ENCODE measurements around the gene AMIGO3. TPM values are rescaled to one million over a fixed set of nuclear protein-coding genes. Genes with fewer than 3 reads are reported as not detected.
A peak's percentile ranks its signal among the peaks of the same experiment; 100 is the strongest.

Gene AMIGO3
- total and polyA plus RNA-seq, 2 of the 8 experiments (the other 6 are each of a cell fraction or from before 2014, with no cell fraction given) = 1.6 to 8.8 TPM

DNA sequence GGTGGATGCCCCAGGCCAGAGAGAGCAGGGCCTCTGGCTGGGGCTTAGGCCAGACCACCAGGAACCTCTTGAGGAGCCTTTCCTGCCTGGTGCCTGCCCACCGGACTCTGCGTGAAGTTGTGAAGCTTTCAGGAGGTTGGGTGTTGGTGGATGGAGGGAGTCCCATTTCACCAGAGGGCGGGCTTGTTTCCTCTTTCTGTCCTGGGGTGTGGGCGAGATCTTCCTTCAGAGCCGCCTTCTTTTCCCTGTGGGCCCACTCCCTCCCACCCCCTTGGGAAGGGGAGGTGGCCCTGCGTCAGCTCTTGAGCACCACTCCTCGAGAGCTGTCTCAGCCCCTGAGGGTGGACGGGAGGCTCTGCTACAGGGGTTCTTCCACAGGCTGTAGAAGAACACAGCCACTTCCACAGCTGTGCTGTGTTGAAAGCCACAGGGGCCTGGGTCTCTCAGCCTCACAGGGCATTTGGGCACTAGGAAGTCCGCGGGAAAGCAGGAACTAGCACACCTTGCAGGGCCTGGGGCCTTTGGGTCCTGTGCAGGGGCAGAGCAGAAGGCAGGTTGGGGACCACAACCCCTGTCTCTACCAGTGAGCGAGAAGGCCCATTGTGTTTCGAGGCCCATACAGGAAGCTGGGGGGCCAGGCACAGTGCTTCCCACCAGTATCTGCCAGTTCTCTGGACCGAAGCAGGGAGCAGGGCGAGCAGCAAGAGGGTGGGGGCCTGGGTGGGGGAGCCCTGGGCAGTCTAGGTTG lies 2.1 kb downstream of the AMIGO3 start:
- Histone ChIP-seq H3K79me1 (ENCODE audit: low read depth, low read length) (no peaks in the 10 kb centered on the region; the same call in 1 of the 2 replicates), H3K14ac (ENCODE audit: insufficient read length) (no peak overlapping the region), H3K27me3 (replicated peaks in 1 of 4; ENCODE audit: control insufficient read depth in 3 of 4, extremely low read depth in 1 of 4, insufficient read depth in 3 of 4, low read length in 3 of 4) (no peaks in the 10 kb centered on the region), H3K4me1 (replicated peaks in 1 of 4; ENCODE audit: control insufficient read depth in 3 of 4, insufficient read depth in 4 of 4, low read length in 3 of 4) (peaks cover 0 to 12% (median 9%) of the 10 kb centered on the region in 4 experiments; a peak in 5 of 7 replicates), H4K5ac (ENCODE audit: insufficient read length, low read depth, low read length) (no peak overlapping the region), H4K91ac (replicated peaks; ENCODE audit: insufficient read length, low read length) (no peak overlapping the region), H2BK120ac (replicated peaks; ENCODE audit: low read depth, low read length) (no peak overlapping the region), H3K9me3 (ENCODE audit: insufficient read depth in 2 of 2, low read depth in 1 of 2, low read length in 1 of 2) (no peaks in the 10 kb centered on the region), H3K23ac (ENCODE audit: insufficient read length) (no peak overlapping the region), H2BK5ac (ENCODE audit: low read depth, low read length) (no peak overlapping the region), H2AK5ac (ENCODE audit: low read depth, low read length) (no peak overlapping the region), H3K27ac (ENCODE audit: low read depth, low read length) (no peak overlapping the region), H3K23me2 (ENCODE audit: low read depth, low read length) (peaks cover 9% of the 10 kb centered on the region; the same call in 1 of the 2 replicates), H4K20me1 (replicated peaks in 1 of 2; ENCODE audit: control insufficient read depth in 1 of 2, insufficient read depth in 2 of 2, low read length in 2 of 2) (peaks cover 5 to 21% of the 10 kb centered on the region in 2 experiments), H3K4ac (replicated peaks; ENCODE audit: insufficient read length, low read depth, low read length) (no peak overlapping the region), H3K18ac (ENCODE audit: extremely low read depth, low read length) (no peak overlapping the region), H3K56ac (replicated peaks; ENCODE audit: insufficient read length, low read depth, low read length) (no peak overlapping the region), H2BK20ac (ENCODE audit: low read length) (no peak overlapping the region), H3K36me3 (ENCODE audit: control insufficient read depth in 2 of 4, insufficient read depth in 4 of 4, low read length in 3 of 4) (peaks cover 6 to 13% (median 8%) of the 10 kb centered on the region in 4 experiments; a peak in 4 of 8 replicates), H3K4me3 (ENCODE audit: extremely low read depth in 1 of 4, insufficient read depth in 2 of 4, low read depth in 3 of 4, low read length in 4 of 4) (no peak overlapping the region), H3K4me2 (ENCODE audit: insufficient read depth in 1 of 2, low read depth in 2 of 2, low read length in 2 of 2) (peak overlapping the region in 1 of 2 experiments; percentile 63; a peak in 1 of 4 replicates), H2AFZ (ENCODE audit: low read length) (no peak overlapping the region), H3K79me2 (ENCODE audit: control insufficient read depth in 1 of 2, insufficient read depth in 2 of 2, low read length in 2 of 2) (no peaks in the 10 kb centered on the region), H3K9ac (replicated peaks in 1 of 4; ENCODE audit: extremely low read depth in 1 of 4, low read depth in 3 of 4, low read length in 3 of 4) (no peak overlapping the region), H2BK12ac (ENCODE audit: low read depth, low read length) (no peak overlapping the region), H2BK15ac (ENCODE audit: low read length) (no peak overlapping the region), H4K8ac (ENCODE audit: extremely low read depth, insufficient read depth, low read length) (no peak overlapping the region)
- FAIRE-seq (no peak), DNase-seq (ENCODE audit: low read depth in 1 of 2, low spot score in 2 of 2) (peak in 1 of 2 experiments; percentile 43)
- POLR2A ChIA-PET (ENCODE audit: partially characterized antibody) = interaction anchor here (0.6 to 7.3 kb wide), 7 partner anchors 9 to 1007 kb away, joined by 3 to 57 read pairs (median 6); partner anchors contain the start of genes MST1 and RNF123
- CTCF ChIA-PET (ENCODE audit: partially characterized antibody) = interaction anchor here (0.9 to 7.8 kb wide), 6 partner anchors 9 to 188 kb away, joined by 3 to 127 read pairs (median 5); no protein-coding TSS in a partner anchor
- TF ChIP-seq GTF2F1 (IDR thresholded peaks at IDR 0.05; ENCODE audit: borderline replicate concordance, low read depth, low read length) (no peak), POLR2AphosphoS5 (IDR thresholded peaks at IDR 0.05; ENCODE audit: low read depth, low read length) (peak; percentile 61; the same call in 1 of the 2 replicates), MAX (IDR thresholded peaks at IDR 0.05) (no peak)
- 80% methylated on average over 14 of the region's 14 CpGs; no CpG with 5 or more reads in 1 of the 2 experiments for WGBS, 2 experiments (ENCODE audit: extremely low coverage in 1 of 2, insufficient coverage in 1 of 2, insufficient read length in 1 of 2, insufficient replicate concordance in 2 of 2, low coverage in 1 of 2, low lambda C conversion rate in 2 of 2, missing lambda C conversion rate in 1 of 2)
